ENCODE data around the gene VILL.
"Not testable (repeated sequence)": the region's sequence is repeated elsewhere in the genome, so short reads cannot be mapped to it uniquely, and the experiment has no call there.

VILL gene

GRCh38 chr3:37963635-37964034, 27.0 kb upstream of the VILL start:
- no peak for DNase-seq (ENCODE audit: low spot score)

DNA sequence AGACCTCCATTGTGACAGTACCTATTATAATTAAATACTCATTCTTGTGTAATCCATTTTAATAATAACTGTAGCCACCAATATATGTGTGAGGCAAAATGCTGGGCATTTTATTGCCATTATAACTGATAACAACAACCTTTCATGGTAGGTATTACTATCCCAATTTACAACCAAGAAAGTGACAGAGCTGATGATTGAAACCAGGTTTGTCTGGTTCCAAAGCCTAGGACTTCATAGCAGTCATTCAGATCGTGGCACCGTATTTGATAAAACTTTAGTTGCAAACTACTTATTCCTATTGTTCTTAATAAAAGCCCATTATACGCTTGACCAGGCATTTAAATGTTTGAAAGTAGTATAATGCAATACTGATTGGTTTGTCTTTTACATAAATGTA, 26.4 kb upstream of the VILL start:
- no peak for DNase-seq (ENCODE audit: low spot score)

GRCh38 chr3:37964716-37965115, 25.9 kb upstream of the VILL start:
- no peak for DNase-seq (ENCODE audit: low spot score)

GRCh38 chr3:37967260-37967881, 23.2 kb upstream of the VILL start:
- DNase-seq (ENCODE audit: low spot score), result no peak

- no peak for DNase-seq (ENCODE audit: low spot score)
Observed at GRCh38 chr3:37968199-37968598, 22.4 kb upstream of the VILL start.

GRCh38 chr3:37968813-37969595, 21.6 kb upstream of the VILL start:
- no peak for DNase-seq (ENCODE audit: low spot score)

DNA sequence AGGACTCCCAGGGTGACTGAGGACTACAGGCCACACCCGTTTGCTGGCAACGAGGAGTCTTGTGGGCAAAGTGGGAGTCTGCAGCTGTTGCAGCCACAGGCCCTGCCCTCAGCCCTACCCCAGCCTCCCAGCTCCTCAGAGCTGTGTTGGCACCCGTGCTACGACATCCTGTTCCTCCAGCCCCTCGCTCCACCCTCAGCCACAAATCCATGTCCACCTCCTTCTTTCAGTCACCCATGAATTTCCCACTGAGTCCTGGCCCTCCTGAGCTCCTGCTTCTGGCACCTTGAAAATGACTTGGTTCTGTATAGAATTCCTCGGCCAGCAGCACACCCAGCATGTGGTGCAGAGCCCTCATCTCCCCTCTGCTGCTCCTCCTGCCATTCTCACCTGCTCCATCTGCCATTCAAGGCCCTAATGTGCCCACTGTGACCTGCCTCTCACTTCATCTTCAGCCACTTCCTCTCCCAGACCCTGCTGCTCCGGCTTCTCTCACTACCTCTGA, 20.9 kb upstream of the VILL start:
- DNase-seq (ENCODE audit: low spot score), result no peak

GRCh38 chr3:37970802-37971201, 19.8 kb upstream of the VILL start:
- no peak for DNase-seq (ENCODE audit: low spot score)

DNA sequence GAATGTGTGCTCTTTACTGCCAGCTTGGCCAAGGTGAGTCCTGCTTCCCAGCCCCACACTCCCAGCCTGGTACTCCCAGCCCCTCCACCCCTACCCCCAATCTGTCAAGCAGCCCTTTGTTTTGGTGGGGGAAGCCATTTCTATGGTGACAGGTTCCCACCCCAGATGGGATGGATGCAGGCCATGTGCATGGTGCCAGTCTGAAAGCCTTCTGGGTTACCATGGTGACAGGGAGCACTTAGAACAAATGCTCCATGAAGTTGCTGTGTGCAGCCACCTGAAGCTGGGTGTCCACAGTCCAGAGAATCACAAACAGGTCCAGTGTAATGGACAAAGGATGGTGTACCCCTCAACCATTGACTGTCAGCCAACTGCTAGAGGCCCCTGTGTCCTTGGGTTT, 19.1 kb upstream of the VILL start:
- DNase-seq (ENCODE audit: low spot score), result no peak

GRCh38 chr3:37972056-37972455, 18.5 kb upstream of the VILL start:
- DNase-seq (ENCODE audit: low spot score), result not testable (repeated sequence)

DNA sequence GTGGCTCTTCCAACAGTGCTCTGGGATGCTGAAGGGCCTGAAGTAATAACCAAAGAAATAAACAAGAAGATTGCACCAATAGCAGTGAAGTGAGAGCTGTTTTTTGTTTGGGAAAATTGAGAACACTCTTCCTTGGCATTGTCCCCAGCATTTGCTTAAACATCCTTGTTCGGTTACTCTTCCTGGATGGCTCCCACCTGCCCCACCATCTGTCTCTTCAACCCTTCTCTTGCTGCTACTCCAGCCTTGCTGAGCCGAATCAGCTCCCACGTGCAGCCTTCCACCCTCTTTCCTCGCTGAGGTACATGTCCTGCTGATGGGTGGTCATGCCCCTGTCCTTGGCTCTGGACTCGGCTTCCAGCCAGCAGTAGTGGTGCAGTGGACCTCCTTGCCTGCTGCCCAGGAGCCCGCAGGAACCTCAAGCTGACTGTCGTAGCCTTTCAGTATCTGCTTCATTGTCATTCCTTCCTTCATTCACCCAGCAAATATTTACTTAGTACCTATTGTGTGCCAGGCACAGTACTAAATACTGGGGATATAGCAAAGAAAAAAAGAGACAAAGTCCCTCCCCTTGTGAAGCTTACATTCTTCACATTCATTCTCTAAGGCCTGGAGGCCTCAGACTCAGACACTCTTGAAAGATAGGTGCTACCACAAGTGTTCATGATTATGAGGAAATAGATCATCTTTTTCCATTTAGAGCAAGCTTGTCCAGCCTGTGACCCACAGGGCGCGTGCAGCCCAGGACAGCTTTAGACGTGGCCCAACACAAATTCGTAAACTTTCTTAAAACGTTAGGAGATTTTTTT, 17.1 kb upstream of the VILL start:
- no peak for DNase-seq (ENCODE audit: low spot score)

DNA sequence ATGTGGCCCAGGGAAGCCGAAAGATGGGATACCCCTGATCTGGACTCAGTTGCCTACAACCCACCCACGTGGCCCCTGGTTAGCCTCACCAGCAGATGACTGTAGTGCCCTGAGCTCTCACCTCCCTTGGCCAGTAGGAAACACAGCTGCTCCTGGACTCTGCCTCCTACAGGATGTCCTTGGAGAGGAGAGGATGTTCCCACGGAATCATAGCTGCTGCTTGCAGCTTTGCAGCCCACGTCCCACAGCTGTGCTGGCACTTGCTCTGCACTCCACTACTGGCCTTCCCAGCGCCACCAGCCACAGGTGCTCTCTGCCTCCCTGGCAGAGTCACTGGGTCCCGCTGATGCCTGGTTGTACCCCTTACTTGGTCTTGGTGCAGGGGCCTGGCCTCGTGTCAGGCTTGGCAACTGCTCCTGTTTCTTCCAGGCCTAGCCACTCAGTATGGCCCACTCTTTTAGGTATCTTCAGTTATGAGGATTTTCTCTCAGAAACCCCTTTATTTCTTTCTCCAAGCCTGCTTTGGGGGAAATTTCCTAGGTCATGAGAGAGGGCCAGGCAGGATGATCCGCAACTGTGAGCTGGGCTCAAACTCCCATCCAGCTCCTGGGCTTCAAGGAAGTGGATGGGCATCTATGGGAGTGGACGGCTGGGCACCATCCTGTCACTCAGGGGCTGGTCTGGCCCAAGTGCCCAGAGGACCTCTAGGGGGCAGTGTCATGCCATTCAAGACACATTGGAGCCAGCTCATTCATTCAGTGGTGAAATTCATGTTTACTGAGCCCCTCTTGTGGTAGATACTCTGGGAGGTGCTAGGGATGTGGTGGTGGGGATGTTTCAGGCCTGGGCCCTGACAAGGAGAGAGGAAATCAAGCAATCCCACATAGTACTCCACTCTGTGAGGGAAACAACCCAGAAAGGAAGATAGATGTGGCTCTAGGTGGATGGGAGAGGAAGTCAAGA, 16.2 kb upstream of the VILL start:
- DNase-seq (ENCODE audit: low spot score), result peak; percentile 72

DNA sequence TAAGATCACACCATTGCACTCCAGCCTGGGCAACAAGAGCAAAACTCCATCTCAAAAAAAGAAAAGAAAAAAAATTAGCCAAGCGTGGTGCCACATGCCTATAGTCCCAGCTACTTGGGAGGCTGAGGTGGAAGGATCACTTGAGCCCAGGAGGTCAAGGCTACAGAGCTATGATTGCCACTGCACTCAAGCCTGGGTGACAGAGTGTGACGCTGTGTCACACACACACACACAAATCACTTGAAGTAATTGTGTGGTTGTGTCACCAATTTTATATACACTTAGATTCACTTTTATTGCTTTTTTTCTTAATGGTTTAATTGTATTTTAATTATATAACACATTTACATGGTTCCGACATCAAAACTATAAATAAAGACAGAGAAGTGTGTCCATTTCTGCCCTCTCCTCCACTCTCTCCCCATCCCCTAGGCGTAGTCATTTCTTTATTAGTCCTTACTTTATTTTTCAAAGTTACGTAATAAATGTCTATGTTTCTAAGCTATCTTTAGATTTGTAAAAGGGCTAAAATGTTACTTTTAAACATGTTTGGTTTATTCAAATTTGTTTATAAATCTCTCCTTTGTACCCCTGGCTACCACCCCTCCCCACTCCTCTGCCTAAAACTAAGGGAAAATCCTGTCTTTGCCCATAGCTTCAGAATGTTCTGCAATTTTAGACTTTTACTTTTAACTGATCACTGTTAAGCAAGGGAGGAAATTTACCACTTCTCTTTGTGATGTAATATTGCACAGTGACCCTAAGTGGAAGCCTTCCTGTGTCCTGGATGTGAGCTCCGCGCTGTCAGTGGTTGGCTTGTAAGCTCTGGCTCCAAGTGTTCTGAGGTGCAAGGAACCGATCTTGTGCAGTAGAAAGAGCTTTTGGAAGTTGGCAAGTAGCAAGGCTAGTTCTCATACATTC, 10.8 kb upstream of the VILL start:
- no peak for DNase-seq (ENCODE audit: low spot score)

DNA sequence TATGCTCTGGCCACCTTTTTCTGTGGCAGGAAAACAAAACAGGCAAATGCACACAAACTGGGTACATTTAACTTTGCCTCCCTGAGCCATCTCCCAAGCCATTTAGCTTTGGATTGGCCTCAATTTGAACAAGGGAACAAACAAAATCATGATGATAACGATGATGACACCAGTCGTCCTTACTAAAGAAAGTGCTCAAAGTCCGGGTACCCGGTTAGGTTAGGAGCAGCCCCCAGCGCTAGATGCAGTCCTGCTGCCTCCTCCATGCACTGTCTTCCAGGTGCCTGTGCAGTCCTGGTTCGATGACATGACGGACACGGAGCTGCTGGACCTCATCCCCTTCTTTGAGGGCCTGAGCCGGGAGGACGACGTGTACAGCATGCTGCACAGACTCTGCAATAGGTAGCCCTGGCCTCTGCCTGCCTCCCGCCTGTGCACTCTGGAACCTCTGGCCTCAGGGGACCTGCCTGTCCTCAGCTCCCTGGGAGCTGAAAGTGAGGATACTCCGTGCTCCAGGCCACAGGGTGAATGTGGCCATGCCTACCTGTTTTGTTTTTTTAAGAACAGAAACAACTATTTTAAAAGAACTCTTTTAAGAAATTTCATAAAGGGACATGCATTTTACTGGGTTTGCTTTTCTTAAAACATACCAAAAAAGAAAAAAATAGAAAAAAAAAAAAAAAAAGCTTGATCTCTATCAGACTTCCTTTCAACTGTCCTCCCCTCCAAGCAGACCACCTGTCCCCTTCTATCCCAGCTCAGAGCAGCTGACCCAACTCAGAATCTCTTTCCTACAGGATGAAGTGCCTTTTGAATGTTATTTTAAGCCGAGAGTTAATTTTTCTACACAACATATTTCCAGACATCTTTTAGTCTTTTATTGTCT, 9.9 kb upstream of the VILL start:
- no peak for DNase-seq (ENCODE audit: low spot score)

DNA sequence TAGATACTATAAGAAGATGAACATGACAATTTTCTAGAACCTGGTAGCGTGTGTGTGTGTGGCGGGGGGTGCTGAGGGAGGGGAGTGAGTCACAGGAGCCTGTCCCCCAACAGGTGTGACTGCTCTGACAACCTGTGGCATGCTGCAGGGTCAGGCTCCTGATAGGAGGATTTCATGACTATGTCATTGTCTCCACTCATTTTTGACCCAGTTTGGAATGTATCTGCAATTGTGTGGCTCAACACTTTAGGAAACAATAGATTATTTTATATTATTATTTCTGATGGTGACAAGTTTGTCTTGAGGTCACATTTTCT, 9.3 kb upstream of the VILL start:
- no peak for DNase-seq (ENCODE audit: low spot score)

GRCh38 chr3:37982331-37982730, 8.3 kb upstream of the VILL start:
- no peak for DNase-seq (ENCODE audit: low spot score)

DNA sequence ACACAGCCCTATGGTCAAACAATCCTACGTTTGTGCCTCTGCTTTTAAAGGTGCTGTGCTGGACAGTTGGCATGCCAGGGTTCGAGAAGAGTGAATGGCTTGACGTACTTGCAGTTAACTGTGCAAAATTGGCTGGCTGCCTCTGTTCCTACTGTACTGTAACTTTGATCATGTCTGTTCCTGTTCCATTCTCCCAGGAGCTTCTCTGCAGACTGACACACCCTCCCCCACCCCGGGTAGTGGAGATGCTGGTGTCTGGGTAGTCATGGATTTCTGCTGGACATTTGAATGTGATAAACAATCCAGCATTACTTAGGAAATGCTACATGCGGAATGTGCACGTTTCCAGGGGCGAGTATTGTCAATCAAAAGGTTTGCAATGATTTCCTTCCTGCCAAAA, 6.5 kb upstream of the VILL start:
- no peak for DNase-seq (ENCODE audit: low spot score)

GRCh38 chr3:37984596-37984995, 6.0 kb upstream of the VILL start:
- no peak for DNase-seq (ENCODE audit: low spot score)

GRCh38 chr3:37985637-37986320, 4.8 kb upstream of the VILL start:
- DNase-seq (ENCODE audit: low spot score), result no peak
